RPMI8226 (cell line): ENCODE results near the gene CD3D.
"Not testable (repeated sequence)": the region's sequence is repeated elsewhere in the genome, so short reads cannot be mapped to it uniquely, and the experiment has no call there.

ENCODE experiments used
- DNase-seq: peaks from one replicate; pipeline ENCODE4 v3.0.0-alpha.2; 2015

CD3D gene

GRCh38 chr11:118338637-118339061, 3.9 kb downstream of the CD3D start:
- DNase-seq = peak; percentile 44

- no peak for DNase-seq
Observed at GRCh38 chr11:118334745-118335144, 7.8 kb downstream of the CD3D start.

- DNase-seq = no peak
Observed at GRCh38 chr11:118328745-118329144, 13.8 kb downstream of the CD3D start.

DNA sequence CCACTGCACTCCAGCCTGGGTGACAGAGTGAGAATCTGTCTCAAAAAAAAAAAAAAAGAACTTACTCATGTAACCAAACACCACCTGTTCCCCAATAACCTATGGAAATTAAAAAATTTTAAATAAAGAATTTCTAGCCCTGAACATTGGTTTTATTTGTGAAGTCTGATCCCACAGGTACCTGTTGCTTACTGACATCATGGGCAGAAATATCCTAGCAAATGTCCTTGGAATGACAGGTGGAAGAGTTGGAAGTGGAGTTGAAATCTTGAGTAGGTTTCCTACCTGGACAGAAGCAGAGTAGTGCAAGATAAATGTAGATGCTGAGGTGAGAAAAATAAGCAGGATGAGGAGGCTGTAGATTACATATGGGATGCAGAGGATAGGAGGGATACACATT, 17.2 kb downstream of the CD3D start:
- no peak for DNase-seq

- no peak for DNase-seq
Observed at GRCh38 chr11:118322721-118323120, 19.8 kb downstream of the CD3D start.

GRCh38 chr11:118321386-118322082, 21.0 kb downstream of the CD3D start:
- DNase-seq = no peak

DNA sequence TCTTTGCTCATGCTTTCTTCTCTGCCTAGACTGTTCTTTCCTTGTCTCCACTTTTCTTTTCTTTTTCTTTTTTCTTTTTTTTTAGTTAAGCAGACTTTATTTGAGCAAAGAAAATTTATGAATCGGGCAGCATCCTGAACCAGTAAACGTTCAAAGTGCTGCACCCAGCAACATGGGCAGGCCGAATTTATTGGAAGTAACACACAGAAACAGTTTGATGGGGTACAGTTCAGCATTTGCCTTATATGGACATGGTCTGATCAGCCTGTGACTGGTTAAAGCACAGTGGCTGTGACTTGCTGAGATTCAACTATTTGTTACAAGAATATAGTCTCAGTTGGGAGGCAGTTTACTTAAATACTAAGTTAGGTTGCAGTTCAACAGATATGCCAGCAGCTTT, 22.0 kb downstream of the CD3D start:
- no peak for DNase-seq

GRCh38 chr11:118319337-118319707, 23.2 kb downstream of the CD3D start:
- no peak for DNase-seq

DNA sequence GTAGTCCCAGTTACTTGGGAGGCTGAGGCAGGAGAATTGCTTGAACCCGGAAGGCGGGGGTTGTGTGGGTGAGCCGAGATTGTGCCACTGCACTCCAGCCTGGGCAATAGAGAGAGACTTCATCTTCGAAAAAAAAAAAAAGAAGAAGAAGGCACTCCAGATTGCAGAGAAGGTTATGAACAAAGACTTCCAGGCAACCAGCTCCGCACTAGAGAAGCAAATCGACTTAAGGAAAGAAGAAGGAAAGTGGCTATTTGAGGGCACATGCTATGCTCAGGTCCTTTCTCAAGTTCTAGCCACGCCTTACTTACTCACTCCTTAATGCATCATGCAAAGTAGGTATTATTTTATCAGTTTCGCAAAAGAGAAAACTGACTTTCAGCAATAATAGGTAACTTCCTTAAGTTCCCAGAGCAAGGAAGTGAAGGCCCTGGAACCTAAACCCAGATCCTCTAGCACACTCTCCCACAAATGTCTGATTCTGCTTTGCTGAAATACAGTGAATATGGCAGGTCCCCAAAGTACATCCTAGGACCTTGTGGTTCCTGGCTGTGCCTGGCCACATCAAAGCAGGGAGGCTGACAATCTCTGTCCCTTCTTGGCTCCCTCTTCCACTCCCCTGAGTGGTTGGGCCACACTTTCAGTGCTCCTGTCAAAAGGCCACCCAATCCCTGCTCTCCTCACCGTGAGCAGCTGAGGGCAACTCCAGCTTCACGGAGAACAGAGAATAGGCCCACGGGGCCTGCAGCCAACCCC, 23.7 kb downstream of the CD3D start:
- DNase-seq = no peak

GRCh38 chr11:118318124-118318523, 24.4 kb downstream of the CD3D start:
- no peak for DNase-seq

- DNase-seq = no peak
Observed at GRCh38 chr11:118314988-118315411, 27.5 kb downstream of the CD3D start.

- no peak for DNase-seq
Observed at GRCh38 chr11:118313242-118313641, 29.3 kb downstream of the CD3D start.

GRCh38 chr11:118312328-118312727, 30.2 kb downstream of the CD3D start:
- no peak for DNase-seq

DNA sequence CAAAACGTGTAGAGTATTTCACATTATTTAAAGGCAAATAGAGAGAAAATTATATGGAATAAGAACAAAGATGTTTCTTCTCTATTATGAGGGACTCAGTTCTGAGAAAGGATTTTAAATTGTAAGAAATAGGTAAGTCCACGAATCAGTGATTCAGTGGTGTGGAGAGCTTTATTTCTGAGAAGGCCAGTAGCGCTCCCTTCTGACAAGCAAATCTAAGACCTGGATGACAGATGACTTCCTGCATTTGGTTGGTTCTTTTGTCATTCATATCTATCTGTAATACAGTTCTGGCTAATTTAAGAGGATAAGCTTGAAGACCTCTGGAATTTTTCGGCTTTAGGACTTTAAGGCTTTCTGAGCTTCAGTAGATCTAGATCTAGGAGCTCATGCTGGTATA, 31.0 kb downstream of the CD3D start:
- no peak for DNase-seq

DNA sequence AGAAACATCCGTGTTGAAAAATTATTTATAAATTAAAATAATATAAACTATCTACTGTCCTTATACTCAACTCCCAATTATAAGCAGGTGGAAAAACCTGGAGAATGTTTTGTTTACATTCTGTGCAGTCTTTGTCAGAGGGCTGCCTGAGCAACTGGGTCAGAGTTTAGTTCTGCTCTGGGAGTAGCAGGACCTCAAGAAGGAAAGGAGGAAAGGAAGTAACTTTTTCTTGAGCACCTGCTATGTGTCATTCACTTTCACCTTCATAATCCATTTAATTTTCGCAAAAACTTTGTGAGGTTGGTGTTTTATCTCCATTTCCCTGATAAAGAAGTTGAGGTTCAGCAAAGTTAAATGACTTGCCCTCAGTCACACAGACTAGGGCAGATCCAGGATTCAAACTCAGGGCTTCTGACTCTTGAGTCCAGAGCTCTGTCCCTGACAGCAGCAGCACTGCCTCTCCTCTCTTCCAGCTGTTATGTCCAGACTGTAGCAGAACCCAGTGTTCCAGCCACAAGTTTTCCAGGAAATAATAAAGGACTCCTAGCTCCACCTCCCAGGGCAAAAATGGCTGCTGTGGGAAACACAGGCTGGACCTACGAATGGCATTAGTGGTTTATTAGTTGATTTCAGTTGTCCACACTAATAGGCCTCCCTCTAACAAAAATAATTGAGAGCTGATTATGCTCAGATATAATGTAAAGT, 31.6 kb downstream of the CD3D start:
- DNase-seq = no peak

- no peak for DNase-seq
Observed at GRCh38 chr11:118310271-118310670, 32.2 kb downstream of the CD3D start.

DNA sequence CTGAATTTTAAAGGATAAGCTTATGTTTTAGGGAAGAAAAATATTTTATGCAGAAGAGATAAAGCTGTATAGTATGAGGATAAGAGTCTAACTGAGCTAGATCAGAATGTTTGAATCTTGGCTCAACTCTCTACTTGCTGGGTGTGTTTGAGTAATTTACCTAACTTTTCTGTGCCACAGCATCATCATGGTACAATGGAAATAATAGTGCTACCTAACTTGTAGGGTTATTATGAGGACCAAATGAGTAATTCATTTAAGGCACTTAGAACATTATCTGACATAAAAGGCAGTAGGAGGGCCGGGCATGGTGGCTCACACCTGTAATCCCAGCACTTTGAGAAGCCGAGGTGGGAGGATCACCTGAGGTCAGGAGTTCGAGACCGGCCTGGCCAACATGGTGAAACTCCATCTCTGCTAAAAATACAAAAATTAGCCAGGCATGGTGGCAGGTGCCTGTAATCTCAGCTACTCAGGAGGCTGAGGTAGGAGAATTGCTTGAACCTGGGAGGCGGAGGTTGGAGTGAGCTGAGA, 33.4 kb downstream of the CD3D start:
- not testable (repeated sequence) for DNase-seq

GRCh38 chr11:118306556-118306955, 35.9 kb downstream of the CD3D start:
- no peak for DNase-seq

- no peak for DNase-seq
Observed at GRCh38 chr11:118305726-118306125, 36.8 kb downstream of the CD3D start.

DNA sequence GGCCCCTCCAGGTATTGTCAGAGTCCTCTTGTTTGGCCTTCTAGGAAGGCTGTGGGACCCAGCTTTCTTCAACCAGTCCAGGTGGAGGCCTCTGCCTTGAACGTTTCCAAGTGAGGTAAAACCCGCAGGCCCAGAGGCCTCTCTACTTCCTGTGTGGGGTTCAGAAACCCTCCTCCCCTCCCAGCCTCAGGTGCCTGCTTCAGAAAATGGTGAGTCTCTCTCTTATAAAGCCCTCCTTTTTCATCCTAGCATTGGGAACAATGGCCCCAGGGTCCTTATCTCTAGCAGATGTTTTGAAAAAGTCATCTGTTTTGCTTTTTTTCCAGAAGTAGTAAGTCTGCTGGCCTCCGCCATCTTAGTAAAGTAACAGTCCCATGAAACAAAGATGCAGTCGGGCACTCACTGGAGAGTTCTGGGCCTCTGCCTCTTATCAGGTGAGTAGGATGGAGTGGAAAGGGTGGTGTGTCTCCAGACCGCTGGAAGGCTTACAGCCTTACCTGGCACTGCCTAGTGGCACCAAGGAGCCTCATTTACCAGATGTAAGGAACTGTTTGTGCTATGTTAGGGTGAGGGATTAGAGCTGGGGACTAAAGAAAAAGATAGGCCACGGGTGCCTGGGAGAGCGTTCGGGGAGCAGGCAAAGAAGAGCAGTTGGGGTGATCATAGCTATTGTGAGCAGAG, 37.8 kb downstream of the CD3D start, which contains the start of gene CD3E:
TSS of gene CD3E (plus strand) at position 163 of the 681 bp plus-strand sequence. CDS start at position 386, 223 bp downstream.
- no peak for DNase-seq

DNA sequence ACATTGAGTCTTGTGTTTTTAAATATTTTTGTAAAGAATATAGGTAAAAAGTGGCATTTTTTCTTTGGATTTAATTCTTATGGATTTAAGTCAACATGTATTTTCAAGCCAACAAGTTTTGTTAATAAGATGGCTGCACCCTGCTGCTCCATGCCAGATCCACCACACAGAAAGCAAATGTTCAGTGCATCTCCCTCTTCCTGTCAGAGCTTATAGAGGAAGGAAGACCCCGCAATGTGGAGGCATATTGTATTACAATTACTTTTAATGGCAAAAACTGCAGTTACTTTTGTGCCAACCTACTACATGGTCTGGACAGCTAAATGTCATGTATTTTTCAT, 38.3 kb downstream of the CD3D start:
- DNase-seq = no peak

- no peak for DNase-seq
Observed at GRCh38 chr11:118301600-118302195, 40.8 kb downstream of the CD3D start.
